ENCODE results near the gene ST7. TPM values are rescaled to one million over a fixed set of nuclear protein-coding genes. Genes with fewer than 3 reads are reported as not detected.

ST7 gene
- total RNA-seq, 1 experiment from 2014 or later: 12.9 TPM

DNA sequence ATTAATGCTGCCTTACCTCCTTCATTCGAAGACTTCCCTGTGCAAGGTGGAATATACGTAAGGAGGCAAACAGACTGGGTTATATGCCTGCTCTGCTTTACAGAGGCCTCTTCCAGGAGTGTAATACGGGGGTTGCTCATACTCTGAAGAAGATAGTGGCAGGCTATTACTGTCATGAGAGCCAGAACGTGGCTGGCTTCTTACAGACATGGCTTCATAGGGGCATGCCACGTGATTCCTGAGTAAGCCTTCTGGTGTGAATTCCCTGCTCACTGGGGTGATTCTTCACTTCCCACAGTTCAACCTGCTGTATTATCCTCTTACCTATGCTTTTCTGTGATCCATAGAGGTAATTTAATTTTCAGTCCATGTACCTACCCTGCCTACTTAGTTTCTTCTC lies 141.8 kb downstream of the ST7 start:
- H3T11ph ChIP-seq (ENCODE audit: low read length): no peak overlapping the region
- H2BK120ac ChIP-seq (ENCODE audit: low read depth, low read length, poor library complexity, severe bottlenecking): no peak overlapping the region
- no peaks in the 10 kb centered on the region for H3K4me1 Mint-ChIP-seq
- H2BK20ac ChIP-seq (ENCODE audit: low read depth, low read length, poor library complexity, severe bottlenecking): no peak overlapping the region
- no peak overlapping the region for H2AK5ac ChIP-seq (ENCODE audit: insufficient read length, low read length)
- no peaks in the 10 kb centered on the region for H3K23me2 ChIP-seq (ENCODE audit: insufficient read length, low read depth, low read length, poor library complexity, severe bottlenecking)
- no peaks in the 10 kb centered on the region for H3K79me1 ChIP-seq (ENCODE audit: insufficient read depth, low read depth, low read length, poor library complexity, severe bottlenecking)
- no peak overlapping the region for H3K4ac ChIP-seq (ENCODE audit: low read depth, low read length)
- no peak for DNase-seq
- no peak overlapping the region for H3K9ac ChIP-seq (ENCODE audit: extremely low read depth, insufficient read length, low read length)
- no peak overlapping the region for H2BK15ac ChIP-seq (ENCODE audit: low read depth, low read length)
- no peak overlapping the region for H3K4me2 ChIP-seq (ENCODE audit: insufficient read depth, insufficient read length, low read length)
- no peaks in the 10 kb centered on the region for H4K20me1 ChIP-seq (ENCODE audit: control insufficient read depth, insufficient read depth, insufficient read length)
- no peaks in the 10 kb centered on the region for H3K27me3 ChIP-seq (ENCODE audit: insufficient read depth, low read length)
- H3K27me3 Mint-ChIP-seq (ENCODE audit: low read depth): no peaks in the 10 kb centered on the region
- H3K27ac Mint-ChIP-seq: peak overlapping the region in 1 of 3 experiments; percentile 72; a peak in 1 of 7 replicates
- no peak overlapping the region for H3K27ac ChIP-seq (ENCODE audit: insufficient read length, low read depth, low read length)
- WGBS (ENCODE audit: extremely low coverage, insufficient read length, low lambda C conversion rate): no CpG with 5 or more reads among the region's 5 CpGs
- H3K18ac ChIP-seq (ENCODE audit: insufficient read length, low read depth, low read length): no peak overlapping the region
- TF ChIP-seq, protein P1, sequence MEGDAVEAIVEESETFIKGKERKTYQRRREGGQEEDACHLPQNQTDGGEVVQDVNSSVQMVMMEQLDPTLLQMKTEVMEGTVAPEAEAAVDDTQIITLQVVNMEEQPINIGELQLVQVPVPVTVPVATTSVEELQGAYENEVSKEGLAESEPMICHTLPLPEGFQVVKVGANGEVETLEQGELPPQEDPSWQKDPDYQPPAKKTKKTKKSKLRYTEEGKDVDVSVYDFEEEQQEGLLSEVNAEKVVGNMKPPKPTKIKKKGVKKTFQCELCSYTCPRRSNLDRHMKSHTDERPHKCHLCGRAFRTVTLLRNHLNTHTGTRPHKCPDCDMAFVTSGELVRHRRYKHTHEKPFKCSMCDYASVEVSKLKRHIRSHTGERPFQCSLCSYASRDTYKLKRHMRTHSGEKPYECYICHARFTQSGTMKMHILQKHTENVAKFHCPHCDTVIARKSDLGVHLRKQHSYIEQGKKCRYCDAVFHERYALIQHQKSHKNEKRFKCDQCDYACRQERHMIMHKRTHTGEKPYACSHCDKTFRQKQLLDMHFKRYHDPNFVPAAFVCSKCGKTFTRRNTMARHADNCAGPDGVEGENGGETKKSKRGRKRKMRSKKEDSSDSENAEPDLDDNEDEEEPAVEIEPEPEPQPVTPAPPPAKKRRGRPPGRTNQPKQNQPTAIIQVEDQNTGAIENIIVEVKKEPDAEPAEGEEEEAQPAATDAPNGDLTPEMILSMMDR (conservative IDR thresholded peaks at IDR 0.05): no peak
- H3K9me3 ChIP-seq (ENCODE audit: control insufficient read depth, low read depth, low read length): no peaks in the 10 kb centered on the region
- no peak overlapping the region for H2BK12ac ChIP-seq (ENCODE audit: insufficient read length, low read depth, low read length)
- no peaks in the 10 kb centered on the region for H3K4me1 ChIP-seq (ENCODE audit: insufficient read depth, low read length)
- no peak overlapping the region for H3K56ac ChIP-seq (ENCODE audit: insufficient read length, low read depth, low read length)
- no peak overlapping the region for H3K4me3 Mint-ChIP-seq
- no peak overlapping the region for H3K14ac ChIP-seq (ENCODE audit: insufficient read depth, low read length)
- no peak overlapping the region for H2BK5ac ChIP-seq (ENCODE audit: insufficient read length, low read length)
- no peak overlapping the region for H3K23ac ChIP-seq (ENCODE audit: insufficient read length, low read depth, low read length)
- H4K91ac ChIP-seq (ENCODE audit: insufficient read length, low read depth, low read length): no peak overlapping the region
- H2AFZ ChIP-seq (ENCODE audit: low read length): no peak overlapping the region
- H3K79me2 ChIP-seq (ENCODE audit: insufficient read depth, low read length): no peaks in the 10 kb centered on the region
- no peaks in the 10 kb centered on the region for H3K36me3 Mint-ChIP-seq (ENCODE audit: insufficient read depth in 1 of 3, low read depth in 3 of 3)
- no peak overlapping the region for H4K8ac ChIP-seq (replicated peaks; ENCODE audit: insufficient read length, low read depth, low read length)
- H4K5ac ChIP-seq (ENCODE audit: insufficient read length, low read depth, low read length): no peak overlapping the region
- H3K9me3 Mint-ChIP-seq: no peaks in the 10 kb centered on the region
